Right atrium auricular region (tissue), 2 donors: ENCODE results near the gene SPRYD3. TPM values are rescaled to one million over a fixed set of nuclear protein-coding genes. Genes with fewer than 3 reads are reported as not detected.

Source experiments
- DNase-seq: peaks from one replicate; pipeline ENCODE4 v3.0.0-alpha.2; 2019; ENCODE audit warnings: low spot score
- H3K27ac ChIP-seq, 2 donors: fragments of 200-600 bp; sonication (generic); 1 replicate in 1 of 2; 2 replicates in 1 of 2; pipeline ENCODE4 v1.5.1; 2016 to 2019
- H3K27me3 ChIP-seq, 2 donors: fragments of 200-600 bp; sonication (generic); one replicate each; pipeline versions ENCODE4 v1.5.1 to v1.6.0; 2017 to 2019
- H3K36me3 ChIP-seq: fragments of 200-600 bp; sonication (generic); one replicate; pipeline ENCODE4 v1.5.1; 2016
- H3K4me1 ChIP-seq, 2 donors: fragments of 200-600 bp; sonication (generic); one replicate each; pipeline versions ENCODE4 v1.5.1 to v1.6.0; 2017 to 2019
- H3K4me3 ChIP-seq, 2 donors: fragments of 200-600 bp; sonication (generic); 1 replicate in 1 of 2; 2 replicates in 1 of 2; pipeline ENCODE4 v1.5.1; 2017 to 2019; ENCODE audit warnings: mild to moderate bottlenecking in 1 of 2, moderate library complexity in 1 of 2
- H3K9me3 ChIP-seq, 2 donors: fragments of 200-600 bp; sonication (generic); one replicate each; pipeline ENCODE4 v1.5.1; 2019
- total RNA-seq, 2 donors: library from RNA; depleted of rRNA; stranded (reverse); fragments of >200 nt; gene quantifications; one replicate each; pipeline ENCODE4 v1.1.0, GENCODE V29; 2016
- TF ChIP-seq, protein P1 (sequence below), 2 donors: fragments of 200-600 bp; sonication (generic); IDR thresholded peaks; one replicate each; pipeline ENCODE4 v1.5.1; 2019; ENCODE audit warnings: antibody characterized with exemption in 2 of 2

Gene SPRYD3
- total RNA-seq, 2 donors from 2014 or later: 33.5 to 64.5 TPM

DNA sequence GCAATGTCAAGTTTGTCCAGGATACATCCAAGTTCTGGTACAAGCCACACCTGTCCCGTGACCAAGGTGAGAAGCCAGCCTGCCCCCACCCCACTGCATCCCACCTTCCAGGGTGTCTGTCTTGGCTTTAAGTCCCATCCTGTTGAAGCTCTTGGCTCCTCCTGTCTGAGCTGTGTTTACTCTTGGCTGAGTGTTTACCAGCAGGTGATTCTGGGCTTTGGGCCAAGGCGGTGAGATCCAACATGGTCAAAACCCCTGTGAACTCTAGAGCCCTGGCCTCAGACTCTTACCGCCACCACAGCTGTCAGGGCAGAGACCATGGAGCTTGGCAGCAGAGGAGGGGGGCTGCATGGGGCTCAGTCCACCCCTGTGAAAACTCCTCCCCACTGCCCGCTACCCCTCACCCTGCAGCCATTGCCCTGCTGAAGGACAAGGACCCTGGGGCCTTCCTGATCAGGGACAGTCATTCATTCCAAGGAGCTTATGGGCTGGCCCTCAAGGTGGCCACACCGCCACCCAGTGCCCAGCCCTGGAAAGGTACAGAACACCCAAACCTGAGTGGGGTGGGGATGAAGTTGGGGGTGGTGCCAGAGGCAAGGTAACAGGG lies 17.7 kb downstream of the SPRYD3 start:
- no peak for DNase-seq
- H3K27me3 ChIP-seq: no peaks in the 10 kb centered on the region
- H3K9me3 ChIP-seq: no peaks in the 10 kb centered on the region
- H3K4me1 ChIP-seq: peaks cover 0 to 90% of the 10 kb centered on the region in 2 donors
- TF ChIP-seq, protein P1, sequence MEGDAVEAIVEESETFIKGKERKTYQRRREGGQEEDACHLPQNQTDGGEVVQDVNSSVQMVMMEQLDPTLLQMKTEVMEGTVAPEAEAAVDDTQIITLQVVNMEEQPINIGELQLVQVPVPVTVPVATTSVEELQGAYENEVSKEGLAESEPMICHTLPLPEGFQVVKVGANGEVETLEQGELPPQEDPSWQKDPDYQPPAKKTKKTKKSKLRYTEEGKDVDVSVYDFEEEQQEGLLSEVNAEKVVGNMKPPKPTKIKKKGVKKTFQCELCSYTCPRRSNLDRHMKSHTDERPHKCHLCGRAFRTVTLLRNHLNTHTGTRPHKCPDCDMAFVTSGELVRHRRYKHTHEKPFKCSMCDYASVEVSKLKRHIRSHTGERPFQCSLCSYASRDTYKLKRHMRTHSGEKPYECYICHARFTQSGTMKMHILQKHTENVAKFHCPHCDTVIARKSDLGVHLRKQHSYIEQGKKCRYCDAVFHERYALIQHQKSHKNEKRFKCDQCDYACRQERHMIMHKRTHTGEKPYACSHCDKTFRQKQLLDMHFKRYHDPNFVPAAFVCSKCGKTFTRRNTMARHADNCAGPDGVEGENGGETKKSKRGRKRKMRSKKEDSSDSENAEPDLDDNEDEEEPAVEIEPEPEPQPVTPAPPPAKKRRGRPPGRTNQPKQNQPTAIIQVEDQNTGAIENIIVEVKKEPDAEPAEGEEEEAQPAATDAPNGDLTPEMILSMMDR (IDR thresholded peaks at IDR 0.05): no peak
- peaks cover 94% of the 10 kb centered on the region for H3K36me3 ChIP-seq
- H3K4me3 ChIP-seq: no peak overlapping the region
- peak overlapping the region; percentile 54 to 60 for H3K27ac ChIP-seq

DNA sequence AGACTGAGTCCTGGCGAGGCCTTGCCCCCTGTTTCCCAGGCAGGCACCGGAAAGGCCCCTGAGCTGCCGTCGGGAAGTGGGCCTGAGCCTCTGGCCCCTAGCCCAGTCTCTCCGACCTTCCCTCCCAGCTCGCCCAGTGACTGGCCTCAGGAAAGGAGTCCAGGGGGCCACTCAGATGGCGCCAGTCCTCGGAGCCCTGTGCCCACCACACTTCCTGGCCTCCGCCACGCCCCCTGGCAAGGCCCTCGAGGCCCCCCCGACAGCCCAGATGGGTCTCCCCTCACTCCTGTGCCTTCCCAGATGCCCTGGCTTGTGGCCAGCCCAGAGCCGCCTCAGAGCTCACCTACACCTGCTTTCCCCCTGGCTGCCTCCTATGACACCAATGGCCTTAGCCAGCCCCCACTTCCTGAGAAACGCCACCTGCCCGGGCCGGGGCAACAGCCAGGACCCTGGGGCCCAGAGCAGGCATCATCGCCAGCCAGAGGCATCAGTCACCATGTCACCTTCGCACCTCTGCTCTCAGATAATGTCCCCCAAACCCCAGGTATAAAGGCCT lies 18.4 kb downstream of the SPRYD3 start:
- TF ChIP-seq, protein P1 (IDR thresholded peaks at IDR 0.05): no peak
- Histone ChIP-seq H3K9me3 (no peaks in the 10 kb centered on the region), H3K27me3 (no peaks in the 10 kb centered on the region), H3K36me3 (peaks cover 97% of the 10 kb centered on the region), H3K4me3 (no peak overlapping the region), H3K27ac (peak overlapping the region; percentile 54 to 60), H3K4me1 (peaks cover 0 to 88% of the 10 kb centered on the region in 2 donors)
- DNase-seq: no peak

DNA sequence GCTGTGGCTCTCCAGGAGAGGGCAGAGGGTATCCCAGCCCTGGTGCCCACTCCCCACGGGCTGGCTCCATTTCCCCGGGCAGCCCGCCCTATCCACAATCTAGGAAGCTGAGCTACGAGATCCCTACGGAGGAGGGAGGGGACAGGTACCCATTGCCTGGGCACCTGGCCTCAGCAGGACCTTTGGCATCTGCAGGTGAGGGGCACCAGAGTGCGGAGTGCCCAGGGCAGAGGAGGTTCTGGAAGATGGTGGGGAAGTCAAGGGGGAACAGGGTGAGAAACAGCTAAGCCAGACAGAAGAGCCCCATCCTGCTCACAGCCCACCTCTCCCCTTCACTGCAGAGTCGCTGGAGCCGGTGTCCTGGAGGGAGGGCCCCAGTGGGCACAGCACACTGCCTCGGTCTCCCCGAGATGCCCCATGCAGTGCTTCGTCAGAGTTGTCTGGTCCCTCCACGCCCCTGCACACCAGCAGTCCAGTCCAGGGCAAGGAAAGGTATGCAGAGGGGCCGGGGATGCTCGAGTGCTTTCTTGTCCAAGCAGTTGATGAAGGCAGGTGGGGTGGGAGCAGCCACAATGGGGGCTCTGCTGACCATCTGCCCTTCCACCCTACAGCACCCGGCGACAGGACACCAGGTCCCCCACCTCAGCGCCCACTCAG lies 19.0 kb downstream of the SPRYD3 start:
- Histone ChIP-seq H3K27ac (peak overlapping the region; percentile 54 to 60), H3K36me3 (peaks cover 98% of the 10 kb centered on the region), H3K9me3 (no peaks in the 10 kb centered on the region), H3K4me1 (peaks cover 0 to 91% of the 10 kb centered on the region in 2 donors), H3K4me3 (no peak overlapping the region), H3K27me3 (no peaks in the 10 kb centered on the region)
- TF ChIP-seq, protein P1 (IDR thresholded peaks at IDR 0.05): no peak
- no peak for DNase-seq

DNA sequence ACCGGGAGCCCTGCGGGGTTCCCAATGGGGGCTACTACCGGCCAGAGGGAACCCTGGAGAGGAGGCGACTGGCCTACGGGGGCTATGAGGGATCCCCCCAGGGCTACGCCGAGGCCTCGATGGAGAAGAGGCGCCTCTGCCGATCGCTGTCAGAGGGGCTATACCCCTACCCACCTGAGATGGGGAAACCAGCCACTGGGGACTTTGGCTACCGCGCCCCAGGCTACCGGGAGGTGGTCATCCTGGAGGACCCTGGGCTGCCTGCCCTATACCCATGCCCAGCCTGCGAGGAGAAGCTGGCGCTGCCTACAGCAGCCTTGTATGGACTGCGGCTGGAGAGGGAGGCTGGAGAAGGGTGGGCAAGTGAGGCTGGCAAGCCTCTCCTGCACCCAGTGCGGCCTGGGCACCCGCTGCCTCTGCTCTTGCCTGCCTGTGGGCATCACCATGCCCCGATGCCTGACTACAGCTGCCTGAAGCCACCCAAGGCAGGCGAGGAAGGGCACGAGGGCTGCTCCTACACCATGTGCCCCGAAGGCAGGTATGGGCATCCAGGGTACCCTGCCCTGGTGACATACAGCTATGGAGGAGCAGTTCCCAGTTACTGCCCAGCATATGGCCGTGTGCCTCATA lies 19.6 kb downstream of the SPRYD3 start:
- no peaks in the 10 kb centered on the region for H3K9me3 ChIP-seq
- peaks cover 96% of the 10 kb centered on the region for H3K36me3 ChIP-seq
- H3K27ac ChIP-seq: no peak overlapping the region
- no peaks in the 10 kb centered on the region for H3K27me3 ChIP-seq
- H3K4me3 ChIP-seq: no peak overlapping the region
- no peak for DNase-seq
- H3K4me1 ChIP-seq: peaks cover 0 to 91% of the 10 kb centered on the region in 2 donors
- TF ChIP-seq, protein P1 (IDR thresholded peaks at IDR 0.05): no peak

DNA sequence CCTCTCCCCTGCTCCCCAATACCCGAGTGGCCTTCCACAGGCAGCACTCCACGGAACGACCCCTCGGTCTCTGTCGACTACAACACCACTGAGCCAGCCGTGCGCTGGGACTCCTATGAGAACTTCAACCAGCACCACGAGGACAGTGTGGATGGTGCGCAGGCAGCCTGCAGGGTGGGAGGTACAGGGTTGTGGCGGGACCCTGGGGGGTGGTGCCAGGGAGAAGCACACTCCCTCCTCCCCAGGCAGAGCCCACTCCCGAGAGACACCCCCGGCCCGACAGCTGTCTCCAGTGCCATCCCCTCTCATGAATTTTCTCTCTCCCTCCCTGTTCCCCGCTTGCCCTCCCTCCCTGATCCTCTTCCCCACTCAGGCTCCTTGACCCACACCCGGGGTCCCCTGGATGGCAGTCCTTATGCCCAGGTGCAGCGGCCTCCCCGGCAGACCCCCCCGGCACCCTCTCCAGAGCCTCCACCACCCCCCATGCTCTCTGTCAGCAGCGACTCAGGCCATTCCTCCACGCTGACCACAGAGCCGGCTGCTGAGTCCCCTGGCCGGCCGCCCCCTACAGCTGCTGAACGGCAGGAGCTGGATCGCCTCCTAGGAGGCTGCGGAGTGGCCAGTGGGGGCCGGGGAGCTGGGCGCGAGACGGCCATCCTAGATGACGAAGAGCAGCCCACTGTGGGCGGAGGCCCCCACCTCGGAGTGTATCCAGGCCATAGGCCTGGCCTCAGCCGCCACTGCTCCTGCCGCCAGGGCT lies 20.3 kb downstream of the SPRYD3 start:
- no peaks in the 10 kb centered on the region for H3K9me3 ChIP-seq
- peaks cover 89% of the 10 kb centered on the region for H3K36me3 ChIP-seq
- DNase-seq: no peak
- peak overlapping the region in 1 of 2 donors; percentile 5 for H3K27ac ChIP-seq
- no peaks in the 10 kb centered on the region for H3K27me3 ChIP-seq
- peaks cover 0 to 91% of the 10 kb centered on the region in 2 donors for H3K4me1 ChIP-seq
- TF ChIP-seq, protein P1 (IDR thresholded peaks at IDR 0.05): no peak
- no peak overlapping the region for H3K4me3 ChIP-seq
